Prostate gland (tissue), 2 donors: Measurements from ENCODE around the gene BORA.

ENCODE experiments used
- POLR2A ChIP-seq: fragments of 450-650 bp; IDR thresholded peaks from one replicate; pipeline ENCODE4 v1.6.1; 2016; ENCODE audit warnings: antibody characterized with exemption, mild to moderate bottlenecking
- TF ChIP-seq, protein P1 (sequence below), 4 experiments: fragments of 200-600 bp in 2 of 4; fragments of 450-650 bp in 2 of 4; sonication (generic) in 2 of 4; IDR thresholded peaks; 1 replicate in 3 of 4; 2 replicates in 1 of 4; pipeline ENCODE4 v1.5.1; 2016 to 2019; ENCODE audit warnings: antibody characterized with exemption in 4 of 4, mild to moderate bottlenecking in 2 of 4, moderate library complexity in 2 of 4

DNA sequence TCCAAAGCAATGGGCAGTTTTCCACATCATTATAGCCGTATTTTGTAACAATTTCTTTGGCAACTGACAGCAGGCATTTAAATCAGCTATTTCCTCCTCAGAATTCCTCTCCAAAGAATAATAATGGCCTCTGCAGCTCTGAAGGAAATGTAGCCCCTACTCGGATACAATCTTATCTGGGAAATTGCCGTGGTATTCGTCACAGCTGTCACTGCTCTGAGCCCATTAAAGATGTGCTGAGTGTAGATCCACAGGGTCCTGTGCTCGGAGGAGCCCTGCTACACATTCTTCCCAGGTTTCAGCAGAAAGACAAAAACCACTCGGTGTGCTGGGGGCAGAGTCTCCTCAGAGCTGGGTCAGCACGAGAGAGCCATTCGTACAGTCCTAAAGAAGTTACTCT lies 33.4 kb upstream of the BORA start:
- TF ChIP-seq, protein P1, sequence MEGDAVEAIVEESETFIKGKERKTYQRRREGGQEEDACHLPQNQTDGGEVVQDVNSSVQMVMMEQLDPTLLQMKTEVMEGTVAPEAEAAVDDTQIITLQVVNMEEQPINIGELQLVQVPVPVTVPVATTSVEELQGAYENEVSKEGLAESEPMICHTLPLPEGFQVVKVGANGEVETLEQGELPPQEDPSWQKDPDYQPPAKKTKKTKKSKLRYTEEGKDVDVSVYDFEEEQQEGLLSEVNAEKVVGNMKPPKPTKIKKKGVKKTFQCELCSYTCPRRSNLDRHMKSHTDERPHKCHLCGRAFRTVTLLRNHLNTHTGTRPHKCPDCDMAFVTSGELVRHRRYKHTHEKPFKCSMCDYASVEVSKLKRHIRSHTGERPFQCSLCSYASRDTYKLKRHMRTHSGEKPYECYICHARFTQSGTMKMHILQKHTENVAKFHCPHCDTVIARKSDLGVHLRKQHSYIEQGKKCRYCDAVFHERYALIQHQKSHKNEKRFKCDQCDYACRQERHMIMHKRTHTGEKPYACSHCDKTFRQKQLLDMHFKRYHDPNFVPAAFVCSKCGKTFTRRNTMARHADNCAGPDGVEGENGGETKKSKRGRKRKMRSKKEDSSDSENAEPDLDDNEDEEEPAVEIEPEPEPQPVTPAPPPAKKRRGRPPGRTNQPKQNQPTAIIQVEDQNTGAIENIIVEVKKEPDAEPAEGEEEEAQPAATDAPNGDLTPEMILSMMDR (IDR thresholded peaks at IDR 0.05), result no peak
- TF ChIP-seq POLR2A, result no peak
